ENCODE data around the gene ODR4.
"Not testable (repeated sequence)": the region's sequence is repeated elsewhere in the genome, so short reads cannot be mapped to it uniquely, and the experiment has no call there.

The ODR4 gene

GRCh38 chr1:186443638-186444037 is 68.0 kb downstream of the ODR4 start:
- DNase-seq (no peak), ATAC-seq (ENCODE audit: insufficient read depth, low read depth) (no peak)
- Histone ChIP-seq H4K20me1 (ENCODE audit: insufficient read depth, low read length) (no peaks in the 10 kb centered on the region), H3K79me2 (ENCODE audit: insufficient read depth, low read length) (no peaks in the 10 kb centered on the region), H2AFZ (ENCODE audit: low read depth, low read length) (no peak overlapping the region), H3K36me3 (ENCODE audit: insufficient read depth, low read length) (no peaks in the 10 kb centered on the region), H3K4me2 (ENCODE audit: insufficient read depth, low read length) (no peak overlapping the region), H3K4me3 (ENCODE audit: low read depth in 1 of 2, low read length in 2 of 2) (no peak overlapping the region), H3K9ac (ENCODE audit: low read depth, low read length) (no peak overlapping the region), H3K9me3 (ENCODE audit: insufficient read depth, low read length, severe bottlenecking) (no peaks in the 10 kb centered on the region), H3K27ac (ENCODE audit: low read length) (no peak overlapping the region), H3K27me3 (ENCODE audit: insufficient read depth, low read length, poor library complexity) (no peaks in the 10 kb centered on the region), H3K4me1 (ENCODE audit: insufficient read depth, low read length) (no peaks in the 10 kb centered on the region)
- TF ChIP-seq CTCF (IDR thresholded peaks at IDR 0.05; ENCODE audit: borderline replicate concordance, extremely low read depth, low read length, poor library complexity, severe bottlenecking): no peak
- TF ChIP-seq EZH2 (IDR thresholded peaks at IDR 0.05; ENCODE audit: borderline replicate concordance, low read depth, low read length, severe bottlenecking): no peak

- Histone ChIP-seq H3K4me1 (ENCODE audit: insufficient read depth, low read length) (no peaks in the 10 kb centered on the region), H3K27me3 (ENCODE audit: insufficient read depth, low read length, poor library complexity) (no peaks in the 10 kb centered on the region), H3K79me2 (ENCODE audit: insufficient read depth, low read length) (no peaks in the 10 kb centered on the region), H3K4me2 (ENCODE audit: insufficient read depth, low read length) (no peak overlapping the region), H2AFZ (ENCODE audit: low read depth, low read length) (no peak overlapping the region), H3K9ac (ENCODE audit: low read depth, low read length) (no peak overlapping the region), H4K20me1 (ENCODE audit: insufficient read depth, low read length) (no peaks in the 10 kb centered on the region), H3K36me3 (ENCODE audit: insufficient read depth, low read length) (no peaks in the 10 kb centered on the region), H3K4me3 (ENCODE audit: low read depth in 1 of 2, low read length in 2 of 2) (no peak overlapping the region), H3K9me3 (ENCODE audit: insufficient read depth, low read length, severe bottlenecking) (no peaks in the 10 kb centered on the region), H3K27ac (ENCODE audit: low read length) (no peak overlapping the region)
- DNase-seq: no peak
- ATAC-seq (ENCODE audit: insufficient read depth, low read depth): no peak
- no peak for TF ChIP-seq CTCF (IDR thresholded peaks at IDR 0.05; ENCODE audit: borderline replicate concordance, extremely low read depth, low read length, poor library complexity, severe bottlenecking)
- TF ChIP-seq EZH2 (IDR thresholded peaks at IDR 0.05; ENCODE audit: borderline replicate concordance, low read depth, low read length, severe bottlenecking): no peak
Observed at GRCh38 chr1:186446152-186446551, 70.5 kb downstream of the ODR4 start.

- H2AFZ ChIP-seq (ENCODE audit: low read depth, low read length): no peak overlapping the region
- H3K27ac ChIP-seq (ENCODE audit: low read length): no peak overlapping the region
- no peaks in the 10 kb centered on the region for H4K20me1 ChIP-seq (ENCODE audit: insufficient read depth, low read length)
- no peaks in the 10 kb centered on the region for H3K27me3 ChIP-seq (ENCODE audit: insufficient read depth, low read length, poor library complexity)
- no peaks in the 10 kb centered on the region for H3K4me1 ChIP-seq (ENCODE audit: insufficient read depth, low read length)
- H3K4me2 ChIP-seq (ENCODE audit: insufficient read depth, low read length): no peak overlapping the region
- no peak for ATAC-seq (ENCODE audit: insufficient read depth, low read depth)
- no peak overlapping the region for H3K9ac ChIP-seq (ENCODE audit: low read depth, low read length)
- H3K4me3 ChIP-seq (ENCODE audit: low read depth in 1 of 2, low read length in 2 of 2): no peak overlapping the region
- H3K36me3 ChIP-seq (ENCODE audit: insufficient read depth, low read length): no peaks in the 10 kb centered on the region
- H3K79me2 ChIP-seq (ENCODE audit: insufficient read depth, low read length): no peaks in the 10 kb centered on the region
- no peak for DNase-seq
- TF ChIP-seq EZH2 (IDR thresholded peaks at IDR 0.05; ENCODE audit: borderline replicate concordance, low read depth, low read length, severe bottlenecking) (no peak), CTCF (IDR thresholded peaks at IDR 0.05; ENCODE audit: borderline replicate concordance, extremely low read depth, low read length, poor library complexity, severe bottlenecking) (no peak)
- H3K9me3 ChIP-seq (ENCODE audit: insufficient read depth, low read length, severe bottlenecking): no peaks in the 10 kb centered on the region
Observed at GRCh38 chr1:186454981-186455380, 79.3 kb downstream of the ODR4 start.

GRCh38 chr1:186456729-186457255 is 81.2 kb downstream of the ODR4 start:
- Histone ChIP-seq H3K27me3 (ENCODE audit: insufficient read depth, low read length, poor library complexity) (no peaks in the 10 kb centered on the region), H3K36me3 (ENCODE audit: insufficient read depth, low read length) (no peaks in the 10 kb centered on the region), H3K9me3 (ENCODE audit: insufficient read depth, low read length, severe bottlenecking) (no peaks in the 10 kb centered on the region), H2AFZ (ENCODE audit: low read depth, low read length) (no peak overlapping the region), H3K4me3 (ENCODE audit: low read depth in 1 of 2, low read length in 2 of 2) (no peak overlapping the region), H3K4me1 (ENCODE audit: insufficient read depth, low read length) (no peaks in the 10 kb centered on the region), H3K9ac (ENCODE audit: low read depth, low read length) (no peak overlapping the region), H4K20me1 (ENCODE audit: insufficient read depth, low read length) (no peaks in the 10 kb centered on the region), H3K27ac (ENCODE audit: low read length) (no peak overlapping the region), H3K79me2 (ENCODE audit: insufficient read depth, low read length) (no peaks in the 10 kb centered on the region), H3K4me2 (ENCODE audit: insufficient read depth, low read length) (no peak overlapping the region)
- no peak for TF ChIP-seq CTCF (IDR thresholded peaks at IDR 0.05; ENCODE audit: borderline replicate concordance, extremely low read depth, low read length, poor library complexity, severe bottlenecking)
- TF ChIP-seq EZH2 (IDR thresholded peaks at IDR 0.05; ENCODE audit: borderline replicate concordance, low read depth, low read length, severe bottlenecking): no peak
- ATAC-seq (ENCODE audit: insufficient read depth, low read depth): no peak
- no peak for DNase-seq

- DNase-seq; H4K20me1 ChIP-seq (ENCODE audit: insufficient read depth, low read length): not testable (repeated sequence)
Observed at GRCh38 chr1:186459161-186459560, 83.5 kb downstream of the ODR4 start.

More at GRCh38 chr1:186459161-186459560, 83.5 kb downstream of the ODR4 start:
- not testable (repeated sequence) for H3K27me3 ChIP-seq (ENCODE audit: insufficient read depth, low read length, poor library complexity); ATAC-seq (ENCODE audit: insufficient read depth, low read depth); H3K79me2 ChIP-seq (ENCODE audit: insufficient read depth, low read length); H3K9ac ChIP-seq (ENCODE audit: low read depth, low read length); H3K4me2 ChIP-seq (ENCODE audit: insufficient read depth, low read length); H3K9me3 ChIP-seq (ENCODE audit: insufficient read depth, low read length, severe bottlenecking); H2AFZ ChIP-seq (ENCODE audit: low read depth, low read length); H3K4me1 ChIP-seq (ENCODE audit: insufficient read depth, low read length); H3K4me3 ChIP-seq (ENCODE audit: low read depth in 1 of 2, low read length in 2 of 2); H3K36me3 ChIP-seq (ENCODE audit: insufficient read depth, low read length); H3K27ac ChIP-seq (ENCODE audit: low read length)

Data from DND-41 (cell line).